HPDE6-E6E7 (cell line): ENCODE results near the gene GCNA.
"Not testable (repeated sequence)": the region's sequence is repeated elsewhere in the genome, so short reads cannot be mapped to it uniquely, and the experiment has no call there.

Experiments used
- DNase-seq: peaks from one replicate; pipeline ENCODE4 v3.0.0; 2011; ENCODE audit warnings: missing footprints; ENCODE audit errors: extremely low spot score

GCNA gene

GRCh38 chrX:71638409-71638808 is 60.2 kb downstream of the GCNA start:
- DNase-seq = no peak

- DNase-seq = no peak
These were observed 61.8 kb downstream of the GCNA start for GRCh38 chrX:71640002-71640401.

GRCh38 chrX:71644406-71644805 is 66.2 kb downstream of the GCNA start:
- not testable (repeated sequence) for DNase-seq

- no peak for DNase-seq
These were observed 72.2 kb downstream of the GCNA start for GRCh38 chrX:71650333-71650969.

GRCh38 chrX:71652405-71652804 is 74.2 kb downstream of the GCNA start:
- no peak for DNase-seq

GRCh38 chrX:71653344-71653743 is 75.1 kb downstream of the GCNA start:
- DNase-seq = no peak

- no peak for DNase-seq
These were observed 79.0 kb downstream of the GCNA start for GRCh38 chrX:71657267-71657666.

GRCh38 chrX:71659342-71659741 is 81.1 kb downstream of the GCNA start:
- DNase-seq = no peak

GRCh38 chrX:71659959-71660358 is 81.7 kb downstream of the GCNA start:
- no peak for DNase-seq

GRCh38 chrX:71660562-71661416 is 82.6 kb downstream of the GCNA start:
- no peak for DNase-seq

GRCh38 chrX:71661919-71662318 is 83.7 kb downstream of the GCNA start:
- no peak for DNase-seq

- not testable (repeated sequence) for DNase-seq
These were observed 84.4 kb downstream of the GCNA start for GRCh38 chrX:71662654-71663053.
